ENCODE measurements around the gene COL24A1.

The COL24A1 gene

DNA sequence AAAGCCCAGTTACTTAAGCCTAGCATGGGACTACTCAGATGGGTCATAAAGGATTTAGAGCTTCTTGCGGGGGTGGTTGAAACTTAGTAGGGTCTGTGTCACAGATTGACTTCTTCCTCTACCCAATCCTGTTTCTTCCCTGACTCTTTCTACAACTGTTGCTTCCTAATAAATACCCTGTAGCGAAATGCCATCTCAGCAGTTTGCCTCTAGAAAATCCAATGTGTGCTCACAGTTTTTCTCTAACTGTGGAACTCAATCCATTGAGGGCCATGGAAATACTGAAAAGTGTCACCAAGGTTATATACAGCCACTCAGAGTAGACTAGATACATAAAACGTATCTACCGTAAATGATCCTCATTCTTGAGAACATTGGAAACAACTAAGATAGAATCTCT lies 217.7 kb downstream of the COL24A1 start:
- Histone ChIP-seq H3K36me3 (ENCODE audit: insufficient read depth, low read length) (no peaks in the 10 kb centered on the region), H3K27ac (ENCODE audit: low read depth, low read length) (no peak overlapping the region), H3K4me3 (ENCODE audit: low read length) (no peak overlapping the region), H3K9ac (ENCODE audit: low read depth, low read length) (no peak overlapping the region), H3K27me3 (ENCODE audit: insufficient read depth, low read length) (no peaks in the 10 kb centered on the region), H3K9me3 (ENCODE audit: insufficient read depth, low read depth, low read length) (no peaks in the 10 kb centered on the region), H3K4me1 (ENCODE audit: insufficient read depth, low read length) (no peaks in the 10 kb centered on the region)
- WGBS, result 93% methylated on average over 4 of the region's 4 CpGs

DNA sequence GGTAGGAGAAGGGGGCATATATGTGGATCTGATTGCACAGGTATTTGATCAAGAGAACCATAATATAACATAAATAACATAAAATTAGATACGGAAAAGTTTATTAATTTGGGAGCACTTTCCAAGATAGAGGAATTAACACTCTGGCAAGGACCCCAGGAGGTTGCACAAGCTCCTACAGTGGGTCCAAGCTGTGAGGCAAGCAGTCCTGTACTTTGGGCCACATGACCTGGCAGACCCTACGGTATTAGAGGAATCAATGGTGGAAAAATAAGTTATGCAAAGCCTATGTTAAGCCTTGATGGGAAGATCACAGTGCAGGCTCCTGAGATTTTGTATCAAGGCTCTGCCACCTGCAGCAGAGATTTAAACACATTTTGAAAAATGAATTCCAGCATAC lies 220.1 kb downstream of the COL24A1 start:
- Histone ChIP-seq H3K27ac (ENCODE audit: low read depth, low read length) (no peak overlapping the region), H3K4me1 (ENCODE audit: insufficient read depth, low read length) (no peaks in the 10 kb centered on the region), H3K9me3 (ENCODE audit: insufficient read depth, low read depth, low read length) (no peaks in the 10 kb centered on the region), H3K9ac (ENCODE audit: low read depth, low read length) (no peak overlapping the region), H3K27me3 (ENCODE audit: insufficient read depth, low read length) (no peaks in the 10 kb centered on the region), H3K36me3 (ENCODE audit: insufficient read depth, low read length) (no peaks in the 10 kb centered on the region), H3K4me3 (ENCODE audit: low read length) (no peak overlapping the region)
- WGBS, result 70% methylated on average over 2 of the region's 2 CpGs

GRCh38 chr1:85936057-85936456 lies 220.5 kb downstream of the COL24A1 start:
- Histone ChIP-seq H3K9ac (ENCODE audit: low read depth, low read length) (no peak overlapping the region), H3K9me3 (ENCODE audit: insufficient read depth, low read depth, low read length) (no peaks in the 10 kb centered on the region), H3K4me1 (ENCODE audit: insufficient read depth, low read length) (no peaks in the 10 kb centered on the region), H3K36me3 (ENCODE audit: insufficient read depth, low read length) (no peaks in the 10 kb centered on the region), H3K27me3 (ENCODE audit: insufficient read depth, low read length) (no peaks in the 10 kb centered on the region), H3K27ac (ENCODE audit: low read depth, low read length) (no peak overlapping the region), H3K4me3 (ENCODE audit: low read length) (no peak overlapping the region)
- WGBS, result 100% methylated on average over 1 of the region's 1 CpG

GRCh38 chr1:85935234-85935633 lies 221.3 kb downstream of the COL24A1 start:
- no peaks in the 10 kb centered on the region for H3K4me1 ChIP-seq (ENCODE audit: insufficient read depth, low read length)
- H3K9ac ChIP-seq (ENCODE audit: low read depth, low read length), result no peak overlapping the region
- H3K9me3 ChIP-seq (ENCODE audit: insufficient read depth, low read depth, low read length), result no peaks in the 10 kb centered on the region
- no peak overlapping the region for H3K27ac ChIP-seq (ENCODE audit: low read depth, low read length)
- 96% methylated on average over 2 of the region's 2 CpGs for WGBS
- H3K4me3 ChIP-seq (ENCODE audit: low read length), result no peak overlapping the region
- H3K36me3 ChIP-seq (ENCODE audit: insufficient read depth, low read length), result no peaks in the 10 kb centered on the region
- no peaks in the 10 kb centered on the region for H3K27me3 ChIP-seq (ENCODE audit: insufficient read depth, low read length)

GRCh38 chr1:85934516-85934915 lies 222.1 kb downstream of the COL24A1 start:
- no peaks in the 10 kb centered on the region for H3K36me3 ChIP-seq (ENCODE audit: insufficient read depth, low read length)
- H3K27me3 ChIP-seq (ENCODE audit: insufficient read depth, low read length), result no peaks in the 10 kb centered on the region
- H3K27ac ChIP-seq (ENCODE audit: low read depth, low read length), result no peak overlapping the region
- no peak overlapping the region for H3K4me3 ChIP-seq (ENCODE audit: low read length)
- no peak overlapping the region for H3K9ac ChIP-seq (ENCODE audit: low read depth, low read length)
- no peaks in the 10 kb centered on the region for H3K4me1 ChIP-seq (ENCODE audit: insufficient read depth, low read length)
- no peaks in the 10 kb centered on the region for H3K9me3 ChIP-seq (ENCODE audit: insufficient read depth, low read depth, low read length)

GRCh38 chr1:85933961-85934360 lies 222.6 kb downstream of the COL24A1 start:
- H3K27me3 ChIP-seq (ENCODE audit: insufficient read depth, low read length), result no peaks in the 10 kb centered on the region
- H3K27ac ChIP-seq (ENCODE audit: low read depth, low read length), result no peak overlapping the region
- no peaks in the 10 kb centered on the region for H3K4me1 ChIP-seq (ENCODE audit: insufficient read depth, low read length)
- no peaks in the 10 kb centered on the region for H3K9me3 ChIP-seq (ENCODE audit: insufficient read depth, low read depth, low read length)
- no peak overlapping the region for H3K4me3 ChIP-seq (ENCODE audit: low read length)
- no peaks in the 10 kb centered on the region for H3K36me3 ChIP-seq (ENCODE audit: insufficient read depth, low read length)
- H3K9ac ChIP-seq (ENCODE audit: low read depth, low read length), result no peak overlapping the region

GRCh38 chr1:85911742-85912141 lies 244.8 kb downstream of the COL24A1 start:
- no peak overlapping the region for H3K9ac ChIP-seq (ENCODE audit: low read depth, low read length)
- H3K9me3 ChIP-seq (ENCODE audit: insufficient read depth, low read depth, low read length), result no peaks in the 10 kb centered on the region
- no peak overlapping the region for H3K4me3 ChIP-seq (ENCODE audit: low read length)
- H3K4me1 ChIP-seq (ENCODE audit: insufficient read depth, low read length), result no peaks in the 10 kb centered on the region
- H3K27me3 ChIP-seq (ENCODE audit: insufficient read depth, low read length), result no peaks in the 10 kb centered on the region
- WGBS, result 84% methylated on average over 3 of the region's 3 CpGs
- H3K27ac ChIP-seq (ENCODE audit: low read depth, low read length), result no peak overlapping the region
- no peaks in the 10 kb centered on the region for H3K36me3 ChIP-seq (ENCODE audit: insufficient read depth, low read length)

DNA sequence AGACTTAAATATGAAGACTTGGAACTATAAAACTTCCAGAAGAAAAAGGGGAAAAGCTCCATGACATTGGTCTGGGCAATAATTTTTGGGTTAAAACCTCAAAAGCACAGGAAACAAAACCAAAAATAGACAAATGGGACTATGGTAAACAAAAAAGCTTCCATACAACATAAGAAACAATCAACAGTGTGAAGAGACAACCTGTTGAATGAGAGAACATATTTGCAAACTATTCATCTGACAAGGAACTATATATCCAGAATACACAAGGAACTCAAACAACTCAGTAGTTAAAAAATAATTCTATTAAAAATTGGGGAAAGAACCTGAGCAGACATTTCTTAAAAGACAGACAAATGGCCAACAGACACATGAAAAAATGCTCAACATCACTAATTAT lies 255.7 kb downstream of the COL24A1 start:
- no peaks in the 10 kb centered on the region for H3K9me3 ChIP-seq (ENCODE audit: insufficient read depth, low read depth, low read length)
- H3K4me1 ChIP-seq (ENCODE audit: insufficient read depth, low read length), result no peaks in the 10 kb centered on the region
- H3K4me3 ChIP-seq (ENCODE audit: low read length), result no peak overlapping the region
- H3K27ac ChIP-seq (ENCODE audit: low read depth, low read length), result no peak overlapping the region
- no peak overlapping the region for H3K9ac ChIP-seq (ENCODE audit: low read depth, low read length)
- no peaks in the 10 kb centered on the region for H3K36me3 ChIP-seq (ENCODE audit: insufficient read depth, low read length)
- no peaks in the 10 kb centered on the region for H3K27me3 ChIP-seq (ENCODE audit: insufficient read depth, low read length)

GRCh38 chr1:85898861-85899260 lies 257.7 kb downstream of the COL24A1 start:
- Histone ChIP-seq H3K27me3 (ENCODE audit: insufficient read depth, low read length) (no peaks in the 10 kb centered on the region), H3K27ac (ENCODE audit: low read depth, low read length) (no peak overlapping the region), H3K9ac (ENCODE audit: low read depth, low read length) (no peak overlapping the region), H3K4me1 (ENCODE audit: insufficient read depth, low read length) (no peaks in the 10 kb centered on the region), H3K36me3 (ENCODE audit: insufficient read depth, low read length) (no peaks in the 10 kb centered on the region), H3K4me3 (ENCODE audit: low read length) (no peak overlapping the region), H3K9me3 (ENCODE audit: insufficient read depth, low read depth, low read length) (no peaks in the 10 kb centered on the region)
- 90% methylated on average over 2 of the region's 2 CpGs for WGBS

DNA sequence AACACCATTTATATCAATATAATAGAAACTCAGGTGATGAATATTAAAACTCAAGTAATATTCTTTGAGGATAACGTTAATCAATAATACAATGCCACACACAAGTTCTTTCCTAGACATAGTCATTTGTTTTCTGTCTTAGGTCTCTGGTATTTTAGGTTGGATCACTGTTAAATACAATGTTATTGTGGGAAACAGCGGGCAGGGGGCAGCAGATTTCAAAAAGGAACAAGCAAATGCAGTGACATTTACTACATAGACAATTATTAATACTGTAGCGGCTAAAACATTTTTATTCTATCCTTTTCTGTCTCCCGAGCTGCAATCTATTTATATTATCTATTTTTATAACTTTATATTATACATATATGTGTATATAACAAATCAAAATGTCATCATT lies 261.9 kb downstream of the COL24A1 start:
- WGBS, result 42% methylated on average over 2 of the region's 4 CpGs

GRCh38 chr1:85892366-85892765 lies 264.2 kb downstream of the COL24A1 start:
- H3K9me3 ChIP-seq (ENCODE audit: insufficient read depth, low read depth, low read length), result no peaks in the 10 kb centered on the region
- H3K27ac ChIP-seq (ENCODE audit: low read depth, low read length), result no peak overlapping the region
- H3K27me3 ChIP-seq (ENCODE audit: insufficient read depth, low read length), result no peaks in the 10 kb centered on the region
- no peak overlapping the region for H3K4me3 ChIP-seq (ENCODE audit: low read length)
- no peaks in the 10 kb centered on the region for H3K36me3 ChIP-seq (ENCODE audit: insufficient read depth, low read length)
- no peaks in the 10 kb centered on the region for H3K4me1 ChIP-seq (ENCODE audit: insufficient read depth, low read length)
- WGBS, result no CpG with 5 or more reads among the region's 2 CpGs
- no peak overlapping the region for H3K9ac ChIP-seq (ENCODE audit: low read depth, low read length)

More for the DNA sequence above, 261.9 kb downstream of the COL24A1 start:
- no peak overlapping the region for H3K27ac ChIP-seq (ENCODE audit: low read depth, low read length)
- H3K36me3 ChIP-seq (ENCODE audit: insufficient read depth, low read length), result no peaks in the 10 kb centered on the region
- H3K9me3 ChIP-seq (ENCODE audit: insufficient read depth, low read depth, low read length), result no peaks in the 10 kb centered on the region
- H3K4me3 ChIP-seq (ENCODE audit: low read length), result no peak overlapping the region
- H3K27me3 ChIP-seq (ENCODE audit: insufficient read depth, low read length), result no peaks in the 10 kb centered on the region
- no peak overlapping the region for H3K9ac ChIP-seq (ENCODE audit: low read depth, low read length)
- H3K4me1 ChIP-seq (ENCODE audit: insufficient read depth, low read length), result no peaks in the 10 kb centered on the region

GRCh38 chr1:85889870-85890269 lies 266.7 kb downstream of the COL24A1 start:
- Histone ChIP-seq H3K36me3 (ENCODE audit: insufficient read depth, low read length) (no peaks in the 10 kb centered on the region), H3K9ac (ENCODE audit: low read depth, low read length) (no peak overlapping the region), H3K4me1 (ENCODE audit: insufficient read depth, low read length) (no peaks in the 10 kb centered on the region), H3K4me3 (ENCODE audit: low read length) (no peak overlapping the region), H3K9me3 (ENCODE audit: insufficient read depth, low read depth, low read length) (no peaks in the 10 kb centered on the region), H3K27me3 (ENCODE audit: insufficient read depth, low read length) (no peaks in the 10 kb centered on the region), H3K27ac (ENCODE audit: low read depth, low read length) (no peak overlapping the region)
- WGBS, result 100% methylated on average over 2 of the region's 2 CpGs

Measured in HUES64 (cell line).